ENCODE results near the gene CFAP47. TPM values are rescaled to one million over a fixed set of nuclear protein-coding genes. Genes with fewer than 3 reads are reported as not detected.
"Not testable (repeated sequence)": the region's sequence is repeated elsewhere in the genome, so short reads cannot be mapped to it uniquely, and the experiment has no call there.

Gene CFAP47
- 0.17 TPM for total RNA-seq (ENCODE audit: unreplicated experiment)
- long read RNA-seq: 0 reads

- TF ChIP-seq CTCF (IDR thresholded peaks at IDR 0.05; ENCODE audit: partially characterized antibody, unreplicated experiment): no peak
- H3K27me3 Mint-ChIP-seq (ENCODE audit: unreplicated experiment): no peaks in the 10 kb centered on the region
- H3K36me3 Mint-ChIP-seq (ENCODE audit: unreplicated experiment): no peaks in the 10 kb centered on the region
- H3K9me3 Mint-ChIP-seq (ENCODE audit: unreplicated experiment): no peaks in the 10 kb centered on the region
- H3K27ac Mint-ChIP-seq (ENCODE audit: unreplicated experiment): no peak within 1 kb of the TSS
- no peaks in the 10 kb centered on the region for H3K4me1 Mint-ChIP-seq (ENCODE audit: low read depth, unreplicated experiment)
- DNase-seq: peak; percentile 61
- peak within 1 kb of the TSS; percentile 75 for H3K4me3 Mint-ChIP-seq (ENCODE audit: unreplicated experiment)
These were observed at the start of gene CFAP47 for GRCh38 chrX:35919536-35920309. Gene CFAP47 (plus strand): TSS chrX:35919734. CDS start chrX:35919800, 66 bp downstream.

- TF ChIP-seq CTCF (IDR thresholded peaks at IDR 0.05; ENCODE audit: partially characterized antibody, unreplicated experiment): no peak
- Mint-ChIP-seq H3K9me3 (ENCODE audit: unreplicated experiment) (no peaks in the 10 kb centered on the region), H3K4me1 (ENCODE audit: low read depth, unreplicated experiment) (no peaks in the 10 kb centered on the region), H3K27me3 (ENCODE audit: unreplicated experiment) (no peaks in the 10 kb centered on the region), H3K4me3 (ENCODE audit: unreplicated experiment) (no peak overlapping the region), H3K36me3 (ENCODE audit: unreplicated experiment) (no peaks in the 10 kb centered on the region), H3K27ac (ENCODE audit: unreplicated experiment) (no peak overlapping the region)
- no peak for DNase-seq
These were observed 38.9 kb upstream of the CFAP47 start for GRCh38 chrX:35880601-35881000.

- no peak for DNase-seq
- no peak for TF ChIP-seq CTCF (IDR thresholded peaks at IDR 0.05; ENCODE audit: partially characterized antibody, unreplicated experiment)
- Mint-ChIP-seq H3K36me3 (ENCODE audit: unreplicated experiment) (no peaks in the 10 kb centered on the region), H3K27ac (ENCODE audit: unreplicated experiment) (no peak overlapping the region), H3K9me3 (ENCODE audit: unreplicated experiment) (no peaks in the 10 kb centered on the region), H3K4me1 (ENCODE audit: low read depth, unreplicated experiment) (no peaks in the 10 kb centered on the region), H3K4me3 (ENCODE audit: unreplicated experiment) (no peak overlapping the region), H3K27me3 (ENCODE audit: unreplicated experiment) (no peaks in the 10 kb centered on the region)
These were observed 33.4 kb upstream of the CFAP47 start for GRCh38 chrX:35886135-35886534.

- H3K9me3 Mint-ChIP-seq (ENCODE audit: unreplicated experiment): no peaks in the 10 kb centered on the region
- H3K36me3 Mint-ChIP-seq (ENCODE audit: unreplicated experiment): no peaks in the 10 kb centered on the region
- peak; percentile 61 for TF ChIP-seq CTCF (IDR thresholded peaks at IDR 0.05; ENCODE audit: partially characterized antibody, unreplicated experiment)
- H3K27ac Mint-ChIP-seq (ENCODE audit: unreplicated experiment): no peak overlapping the region
- DNase-seq: peak; percentile 30
- no peak overlapping the region for H3K4me3 Mint-ChIP-seq (ENCODE audit: unreplicated experiment)
- H3K4me1 Mint-ChIP-seq (ENCODE audit: low read depth, unreplicated experiment): no peaks in the 10 kb centered on the region
- H3K27me3 Mint-ChIP-seq (ENCODE audit: unreplicated experiment): no peaks in the 10 kb centered on the region
These were observed 28.8 kb upstream of the CFAP47 start for GRCh38 chrX:35890699-35891098.

GRCh38 chrX:35986816-35987215, 67.3 kb downstream of the CFAP47 start:
- H3K27me3 Mint-ChIP-seq (ENCODE audit: unreplicated experiment); H3K36me3 Mint-ChIP-seq (ENCODE audit: unreplicated experiment); DNase-seq; H3K27ac Mint-ChIP-seq (ENCODE audit: unreplicated experiment); H3K9me3 Mint-ChIP-seq (ENCODE audit: unreplicated experiment); H3K4me3 Mint-ChIP-seq (ENCODE audit: unreplicated experiment); H3K4me1 Mint-ChIP-seq (ENCODE audit: low read depth, unreplicated experiment): not testable (repeated sequence)
